Nephron (organoid): ENCODE measurements around the gene TBC1D24.
A peak's percentile ranks its signal among the peaks of the same experiment; 100 is the strongest.

Experiments used
- H3K27ac Mint-ChIP-seq, 3 experiments: 2 replicates each; pipeline ENCODE4 v1.8.0; 2020; ENCODE audit warnings: mixed read lengths in 3 of 3, mild to moderate bottlenecking in 2 of 3, moderate library complexity in 1 of 3
- H3K27me3 Mint-ChIP-seq: 2 replicates; pipeline ENCODE4 v1.8.0; 2021; ENCODE audit warnings: low read depth, mild to moderate bottlenecking, moderate library complexity, mixed read lengths
- H3K36me3 Mint-ChIP-seq: 2 replicates; pipeline ENCODE4 v1.8.0; 2020; ENCODE audit warnings: low read depth, mixed read lengths
- H3K4me1 Mint-ChIP-seq: 2 replicates; pipeline ENCODE4 v1.8.0; 2020; ENCODE audit warnings: mixed read lengths
- H3K4me3 Mint-ChIP-seq, 3 experiments: 2 replicates each; pipeline ENCODE4 v1.8.0; 2020; ENCODE audit warnings: mild to moderate bottlenecking in 3 of 3, mixed read lengths in 3 of 3, moderate library complexity in 2 of 3
- H3K9me3 Mint-ChIP-seq: 2 replicates; pipeline ENCODE4 v1.8.0; 2020; ENCODE audit warnings: mixed read lengths
- CTCF ChIP-seq, 3 experiments: fragments of 200-600 bp; sonication (generic); IDR thresholded peaks; one replicate each; pipeline ENCODE4 v1.5.0; 2021; ENCODE audit warnings: antibody characterized with exemption in 3 of 3; ENCODE audit not compliant: unreplicated experiment in 3 of 3

Gene TBC1D24

GRCh38 chr16:2465653-2466415 is 9.1 kb upstream of the TBC1D24 start:
- Mint-ChIP-seq H3K9me3 (no peaks in the 10 kb centered on the region), H3K36me3 (no peaks in the 10 kb centered on the region), H3K27me3 (no peaks in the 10 kb centered on the region), H3K27ac (peak overlapping the region in 1 of 3 experiments; percentile 46), H3K4me1 (peaks cover 13% of the 10 kb centered on the region), H3K4me3 (peak overlapping the region in 2 of 3 experiments; percentile 36 to 49)
- TF ChIP-seq CTCF (IDR thresholded peaks at IDR 0.05; ENCODE audit: unreplicated experiment in 3 of 3), result no peak

GRCh38 chr16:2466667-2467527 is 8.0 kb upstream of the TBC1D24 start:
- Mint-ChIP-seq H3K36me3 (no peaks in the 10 kb centered on the region), H3K4me1 (peaks cover 13% of the 10 kb centered on the region), H3K4me3 (peak overlapping the region; percentile 51 to 72 (median 64)), H3K9me3 (no peaks in the 10 kb centered on the region), H3K27ac (peak overlapping the region; percentile 59 to 80 (median 78)), H3K27me3 (no peaks in the 10 kb centered on the region)
- no peak for TF ChIP-seq CTCF (IDR thresholded peaks at IDR 0.05; ENCODE audit: unreplicated experiment in 3 of 3)

GRCh38 chr16:2467528-2468232 is 7.2 kb upstream of the TBC1D24 start:
- TF ChIP-seq CTCF (IDR thresholded peaks at IDR 0.05; ENCODE audit: unreplicated experiment in 3 of 3), result peak; percentile 13 to 20 (median 15)
- H3K36me3 Mint-ChIP-seq, result no peaks in the 10 kb centered on the region

GRCh38 chr16:2468233-2468724 is 6.6 kb upstream of the TBC1D24 start:
- peaks cover 18% of the 10 kb centered on the region for H3K4me1 Mint-ChIP-seq
- no peaks in the 10 kb centered on the region for H3K9me3 Mint-ChIP-seq
- TF ChIP-seq CTCF (IDR thresholded peaks at IDR 0.05; ENCODE audit: unreplicated experiment in 3 of 3), result no peak
- no peaks in the 10 kb centered on the region for H3K27me3 Mint-ChIP-seq
- H3K36me3 Mint-ChIP-seq, result no peaks in the 10 kb centered on the region
- H3K27ac Mint-ChIP-seq, result peak overlapping the region; percentile 50 to 83 (median 76)
- peak overlapping the region; percentile 75 to 81 (median 79) for H3K4me3 Mint-ChIP-seq

More at GRCh38 chr16:2467528-2468232, 7.2 kb upstream of the TBC1D24 start:
- peak overlapping the region; percentile 59 to 80 (median 78) for H3K27ac Mint-ChIP-seq
- H3K9me3 Mint-ChIP-seq, result no peaks in the 10 kb centered on the region
- H3K27me3 Mint-ChIP-seq, result no peaks in the 10 kb centered on the region
- H3K4me3 Mint-ChIP-seq, result peak overlapping the region; percentile 75 to 81 (median 79)
- peaks cover 13% of the 10 kb centered on the region for H3K4me1 Mint-ChIP-seq

- Mint-ChIP-seq H3K27me3 (no peaks in the 10 kb centered on the region), H3K4me1 (peaks cover 19% of the 10 kb centered on the region), H3K27ac (peak overlapping the region; percentile 50 to 86 (median 83)), H3K9me3 (no peaks in the 10 kb centered on the region), H3K4me3 (peak overlapping the region; percentile 75 to 81 (median 79)), H3K36me3 (no peaks in the 10 kb centered on the region)
- no peak for TF ChIP-seq CTCF (IDR thresholded peaks at IDR 0.05; ENCODE audit: unreplicated experiment in 3 of 3)
These were observed 6.1 kb upstream of the TBC1D24 start for GRCh38 chr16:2468725-2469398.
